ENCODE results near the gene TNFRSF9. TPM values are rescaled to one million over a fixed set of nuclear protein-coding genes. Genes with fewer than 3 reads are reported as not detected.
A peak's percentile ranks its signal among the peaks of the same experiment; 100 is the strongest.

The TNFRSF9 gene
- total and polyA plus RNA-seq, 2 experiments from 2014 or later = 0.08 to 1.2 TPM

DNA sequence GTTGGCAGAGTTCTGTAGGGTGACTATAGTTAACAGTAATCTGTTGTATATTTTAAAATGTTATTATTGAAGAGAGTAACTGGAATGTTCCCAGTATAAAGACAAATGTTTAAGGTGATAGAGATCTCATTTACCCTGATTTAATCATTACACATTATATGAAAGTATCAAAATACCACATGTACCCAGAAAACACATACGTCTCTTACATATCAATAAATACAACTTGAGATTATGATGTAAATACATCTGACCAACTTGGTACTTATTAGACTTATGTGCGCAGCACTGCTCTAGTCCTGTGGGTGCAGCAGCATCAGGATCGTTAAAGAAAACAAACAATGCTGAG lies 20.2 kb upstream of the TNFRSF9 start:
- WGBS (ENCODE audit: low lambda C conversion rate, missing lambda C conversion rate) = 10% methylated on average over 3 of the region's 3 CpGs
- Histone ChIP-seq H3K9me2 (replicated peaks; ENCODE audit: insufficient read depth) (no peaks in the 10 kb centered on the region), H2AFZ (peak overlapping the region; percentile 87), H3K4me3 (peak overlapping the region; percentile 59), H4K20me1 (ENCODE audit: insufficient read depth, poor library complexity, severe bottlenecking) (no peaks in the 10 kb centered on the region), H3K36me3 (replicated peaks; ENCODE audit: insufficient read depth, low read depth) (no peaks in the 10 kb centered on the region), H3K9me3 (ENCODE audit: low read depth) (no peaks in the 10 kb centered on the region), H3K27ac (peak overlapping the region; percentile 92), H3K4me1 (ENCODE audit: insufficient read depth) (peaks cover 7% of the 10 kb centered on the region), H3K79me2 (peaks cover 41% of the 10 kb centered on the region), H3K27me3 (no peaks in the 10 kb centered on the region), H3K4me2 (peak overlapping the region; percentile 76)
- no peak for TF ChIP-seq EZH2phosphoT487 (IDR thresholded peaks at IDR 0.05; ENCODE audit: low read depth, severe bottlenecking, unreplicated experiment)
- DNase-seq (ENCODE audit: low spot score) = no peak

DNA sequence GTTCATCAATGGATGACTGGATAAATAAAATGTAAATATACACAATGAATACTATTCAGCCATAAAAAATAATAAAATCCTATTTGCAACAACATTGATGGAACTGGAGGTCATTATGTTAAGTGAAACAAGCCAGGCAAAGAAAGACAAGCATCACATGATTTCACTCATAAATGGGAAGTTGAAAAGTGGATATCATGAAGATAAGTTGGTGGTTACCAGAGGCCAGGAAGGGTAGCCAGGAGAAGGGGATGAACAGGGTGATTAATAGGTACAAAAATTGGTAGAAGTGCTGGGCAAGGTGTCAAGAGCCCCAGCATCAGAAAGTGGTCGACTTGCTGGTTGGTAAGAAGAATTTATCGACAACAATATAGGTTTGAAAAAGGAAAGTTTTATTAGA lies 19.5 kb upstream of the TNFRSF9 start:
- WGBS (ENCODE audit: low lambda C conversion rate, missing lambda C conversion rate) = 94% methylated on average over 2 of the region's 2 CpGs
- TF ChIP-seq EZH2 (IDR thresholded peaks at IDR 0.05; ENCODE audit: borderline replicate concordance) (no peak), EZH2phosphoT487 (IDR thresholded peaks at IDR 0.05; ENCODE audit: low read depth, severe bottlenecking, unreplicated experiment) (no peak)
- TF ChIP-seq, protein P1, sequence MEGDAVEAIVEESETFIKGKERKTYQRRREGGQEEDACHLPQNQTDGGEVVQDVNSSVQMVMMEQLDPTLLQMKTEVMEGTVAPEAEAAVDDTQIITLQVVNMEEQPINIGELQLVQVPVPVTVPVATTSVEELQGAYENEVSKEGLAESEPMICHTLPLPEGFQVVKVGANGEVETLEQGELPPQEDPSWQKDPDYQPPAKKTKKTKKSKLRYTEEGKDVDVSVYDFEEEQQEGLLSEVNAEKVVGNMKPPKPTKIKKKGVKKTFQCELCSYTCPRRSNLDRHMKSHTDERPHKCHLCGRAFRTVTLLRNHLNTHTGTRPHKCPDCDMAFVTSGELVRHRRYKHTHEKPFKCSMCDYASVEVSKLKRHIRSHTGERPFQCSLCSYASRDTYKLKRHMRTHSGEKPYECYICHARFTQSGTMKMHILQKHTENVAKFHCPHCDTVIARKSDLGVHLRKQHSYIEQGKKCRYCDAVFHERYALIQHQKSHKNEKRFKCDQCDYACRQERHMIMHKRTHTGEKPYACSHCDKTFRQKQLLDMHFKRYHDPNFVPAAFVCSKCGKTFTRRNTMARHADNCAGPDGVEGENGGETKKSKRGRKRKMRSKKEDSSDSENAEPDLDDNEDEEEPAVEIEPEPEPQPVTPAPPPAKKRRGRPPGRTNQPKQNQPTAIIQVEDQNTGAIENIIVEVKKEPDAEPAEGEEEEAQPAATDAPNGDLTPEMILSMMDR (IDR thresholded peaks at IDR 0.05; ENCODE audit: poor library complexity) = no peak
- no peak overlapping the region for H3K4me3 ChIP-seq
- H4K20me1 ChIP-seq (ENCODE audit: insufficient read depth, poor library complexity, severe bottlenecking) = no peaks in the 10 kb centered on the region
- H3K9me2 ChIP-seq (replicated peaks; ENCODE audit: insufficient read depth) = no peaks in the 10 kb centered on the region
- H3K4me2 ChIP-seq = peak overlapping the region; percentile 76
- peaks cover 7% of the 10 kb centered on the region for H3K4me1 ChIP-seq (ENCODE audit: insufficient read depth)
- no peak overlapping the region for H3K27ac ChIP-seq
- DNase-seq (ENCODE audit: low spot score) = no peak
- no peak overlapping the region for H2AFZ ChIP-seq
- no peaks in the 10 kb centered on the region for H3K36me3 ChIP-seq (replicated peaks; ENCODE audit: insufficient read depth, low read depth)
- no peaks in the 10 kb centered on the region for H3K27me3 ChIP-seq
- H3K79me2 ChIP-seq = peaks cover 34% of the 10 kb centered on the region
- H3K9me3 ChIP-seq (ENCODE audit: low read depth) = no peaks in the 10 kb centered on the region

DNA sequence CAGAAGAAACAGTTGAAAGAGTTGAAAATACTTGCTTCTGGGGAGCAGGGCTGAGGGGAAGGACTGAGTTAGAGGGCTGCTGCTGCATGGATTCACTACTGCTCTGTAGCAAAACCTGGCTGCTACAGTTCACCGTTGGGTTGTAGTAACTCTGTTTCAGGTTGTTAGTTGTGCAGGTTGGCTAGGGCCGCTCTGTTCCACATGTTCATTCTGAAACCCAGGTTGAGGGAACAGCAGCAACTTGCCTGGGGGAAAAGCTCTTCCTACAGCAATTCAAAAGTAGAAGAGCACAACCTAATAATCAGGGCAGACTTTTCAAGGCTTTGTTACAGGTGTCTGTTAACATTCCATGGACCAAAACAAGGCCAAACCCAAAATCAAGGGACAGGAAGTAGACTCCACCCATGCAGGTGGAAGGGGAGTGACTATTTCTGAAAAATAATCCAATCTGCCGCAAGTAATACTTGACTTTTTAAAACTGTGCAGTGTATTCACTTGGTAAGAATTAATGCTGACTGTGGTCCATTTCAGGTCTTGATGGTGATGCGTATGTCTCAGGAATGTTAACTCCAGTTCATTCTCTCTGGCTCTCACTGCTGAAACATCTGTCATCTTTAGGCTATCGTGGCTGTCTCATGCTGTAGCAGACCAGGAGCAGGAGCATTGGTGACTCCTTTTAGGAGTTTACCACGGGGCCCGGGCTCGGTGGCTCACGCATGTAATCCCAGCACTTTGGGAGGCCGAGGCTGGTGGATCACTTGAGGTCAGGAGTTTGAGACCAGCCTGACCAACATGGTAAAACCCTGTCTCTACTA lies 15.8 kb upstream of the TNFRSF9 start:
- TF ChIP-seq, protein P1 (IDR thresholded peaks at IDR 0.05; ENCODE audit: poor library complexity) = no peak
- TF ChIP-seq EZH2 (IDR thresholded peaks at IDR 0.05; ENCODE audit: borderline replicate concordance) (no peak), EZH2phosphoT487 (IDR thresholded peaks at IDR 0.05; ENCODE audit: low read depth, severe bottlenecking, unreplicated experiment) (no peak)
- DNase-seq (ENCODE audit: low spot score) = no peak
- H2AFZ ChIP-seq = no peak overlapping the region
- 79% methylated on average over 10 of the region's 10 CpGs for WGBS (ENCODE audit: low lambda C conversion rate, missing lambda C conversion rate)
- H3K4me2 ChIP-seq = no peak overlapping the region
- H3K79me2 ChIP-seq = no peaks in the 10 kb centered on the region
- H3K36me3 ChIP-seq (replicated peaks; ENCODE audit: insufficient read depth, low read depth) = no peaks in the 10 kb centered on the region
- no peaks in the 10 kb centered on the region for H4K20me1 ChIP-seq (ENCODE audit: insufficient read depth, poor library complexity, severe bottlenecking)
- no peak overlapping the region for H3K27ac ChIP-seq
- H3K4me3 ChIP-seq = no peak overlapping the region
- no peaks in the 10 kb centered on the region for H3K9me2 ChIP-seq (replicated peaks; ENCODE audit: insufficient read depth)
- H3K27me3 ChIP-seq = no peaks in the 10 kb centered on the region
- no peaks in the 10 kb centered on the region for H3K9me3 ChIP-seq (ENCODE audit: low read depth)
- no peaks in the 10 kb centered on the region for H3K4me1 ChIP-seq (ENCODE audit: insufficient read depth)

DNA sequence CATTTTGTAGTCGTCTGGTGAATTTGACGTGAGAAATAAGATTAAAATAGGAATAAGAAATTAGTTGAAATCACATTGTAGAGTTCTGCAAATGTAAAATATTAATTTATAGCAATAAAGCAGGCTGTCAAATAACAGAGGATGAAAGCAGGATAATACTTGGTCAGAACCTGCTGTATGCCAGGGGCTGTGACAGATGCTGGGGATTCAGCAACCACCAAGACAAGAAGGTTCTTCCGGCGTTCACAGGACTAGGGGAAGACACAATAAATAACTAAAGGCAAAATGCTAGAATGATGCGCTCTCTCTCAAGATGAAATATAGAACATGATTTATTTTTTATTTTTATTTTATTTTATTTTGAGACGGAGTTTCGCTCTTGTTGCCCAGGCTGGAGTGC lies 14.0 kb upstream of the TNFRSF9 start:
- H3K36me3 ChIP-seq (replicated peaks; ENCODE audit: insufficient read depth, low read depth) = no peaks in the 10 kb centered on the region
- H3K27ac ChIP-seq = no peak overlapping the region
- no peaks in the 10 kb centered on the region for H3K27me3 ChIP-seq
- H4K20me1 ChIP-seq (ENCODE audit: insufficient read depth, poor library complexity, severe bottlenecking) = no peaks in the 10 kb centered on the region
- no peak overlapping the region for H3K4me3 ChIP-seq
- TF ChIP-seq, protein P1 (IDR thresholded peaks at IDR 0.05; ENCODE audit: poor library complexity) = no peak
- TF ChIP-seq EZH2phosphoT487 (IDR thresholded peaks at IDR 0.05; ENCODE audit: low read depth, severe bottlenecking, unreplicated experiment) (no peak), EZH2 (IDR thresholded peaks at IDR 0.05; ENCODE audit: borderline replicate concordance) (no peak)
- no peak overlapping the region for H2AFZ ChIP-seq
- no peaks in the 10 kb centered on the region for H3K9me2 ChIP-seq (replicated peaks; ENCODE audit: insufficient read depth)
- no peak for DNase-seq (ENCODE audit: low spot score)
- H3K79me2 ChIP-seq = no peaks in the 10 kb centered on the region
- no peak overlapping the region for H3K4me2 ChIP-seq
- no peaks in the 10 kb centered on the region for H3K9me3 ChIP-seq (ENCODE audit: low read depth)
- H3K4me1 ChIP-seq (ENCODE audit: insufficient read depth) = no peaks in the 10 kb centered on the region
- 97% methylated on average over 7 of the region's 7 CpGs for WGBS (ENCODE audit: low lambda C conversion rate, missing lambda C conversion rate)

Measured in hepatocyte (in vitro differentiated cells).